Heart left ventricle (tissue), 16 donors: ENCODE measurements around the gene COL4A4. TPM values are rescaled to one million over a fixed set of nuclear protein-coding genes. Genes with fewer than 3 reads are reported as not detected.

ENCODE experiments used
- ATAC-seq, 4 donors: fragments of 200-7000 bp; cut with Tn5 transposase; one replicate each; pipeline ENCODE4 v1.9.1; 2020 to 2022; ENCODE audit warnings: moderate library complexity in 4 of 4, mild to moderate bottlenecking in 3 of 4, moderate number of reproducible peaks in 1 of 4
- DNase-seq, 5 donors: peaks; one replicate each; pipeline ENCODE4 v3.0.0-alpha.2; 2020
- H3K27ac ChIP-seq, 12 donors: fragments of 200-600 bp; sonication (generic) in 4 of 12; one replicate each; pipeline versions ENCODE4 v1.5.0 to v1.8.0; 2016 to 2022; ENCODE audit warnings: mild to moderate bottlenecking in 2 of 12
- H3K27me3 ChIP-seq, 9 donors: fragments of 200-600 bp; sonication (generic) in 2 of 9; one replicate each; pipeline versions ENCODE4 v1.5.1 to v1.8.0; 2016 to 2022; ENCODE audit warnings: mild to moderate bottlenecking in 3 of 9
- H3K36me3 ChIP-seq, 9 donors: fragments of 200-600 bp; sonication (generic) in 2 of 9; one replicate each; pipeline versions ENCODE4 v1.5.0 to v1.8.0; 2018 to 2022; ENCODE audit warnings: mild to moderate bottlenecking in 2 of 9
- H3K4me1 ChIP-seq, 12 donors: fragments of 200-600 bp; sonication (generic) in 4 of 12; one replicate each; pipeline versions ENCODE4 v1.5.0 to v1.8.0; 2016 to 2022; ENCODE audit warnings: mild to moderate bottlenecking in 3 of 12
- H3K4me3 ChIP-seq, 12 donors: fragments of 200-600 bp; sonication (generic) in 4 of 12; one replicate each; pipeline versions ENCODE4 v1.5.0 to v1.8.0; 2017 to 2022; ENCODE audit warnings: mild to moderate bottlenecking in 9 of 12, moderate library complexity in 4 of 12
- H3K9me3 ChIP-seq, 12 donors: fragments of 200-600 bp; sonication (generic) in 4 of 12; one replicate each; pipeline versions ENCODE4 v1.5.0 to v1.8.0; 2016 to 2022; ENCODE audit warnings: mild to moderate bottlenecking in 1 of 12
- POLR2A ChIP-seq, 2 donors: fragments of 450-650 bp; IDR thresholded peaks; one replicate each; pipeline ENCODE4 v1.6.1; 2017; ENCODE audit warnings: antibody characterized with exemption in 2 of 2, mild to moderate bottlenecking in 2 of 2, moderate library complexity in 2 of 2
- WGBS, 4 donors: extraction: QIAGEN DNeasy Blood & Tissue Kit in 2 of 4; methylation state at CpG; one replicate each; pipeline versions ENCODE4 v1.1.5 to v1.1.7; 2013 to 2018; 5-methylcytosine and 5-hydroxymethylcytosine counted together
- intact Hi-C, 10 donors: fragments of 100-400 bp; cut with DNase I; formaldehyde crosslinking; loops; one replicate each; pipeline versions ENCODE4 v1.11.1 to v1.14.2; 2022
- polyA plus RNA-seq, 2 donors: library from polyadenylated mRNA; stranded (reverse); fragments of 200-250 nt; gene quantifications; one replicate each; pipeline ENCODE4 v1.2.3, GENCODE V29; 2013
- total RNA-seq, 9 donors: library from RNA; depleted of rRNA in 2 of 9; stranded (reverse); fragments of >200 nt in 2 of 9; fragmentation: NEBNext Ultra II Directional in 3 of 9; extraction: Animal tissue kit (Norgen Biotek cat#: 25700) in 3 of 9; gene quantifications; one replicate each; pipeline versions ENCODE4 v1.1.0 to v1.2.4, GENCODE V29; 2016 to 2023
- TF ChIP-seq, protein P1 (sequence below), 12 donors: fragments of 200-600 bp; sonication (generic) in 4 of 12; IDR thresholded peaks; one replicate each; pipeline versions ENCODE4 v1.5.0 to v1.8.0; 2018 to 2022; ENCODE audit warnings: antibody characterized with exemption in 12 of 12, mild to moderate bottlenecking in 5 of 12
- donor health status: ischemic (EF 13 %, LVEDD 7.1; RV severe dilation, severe dysfunction).
- donor health status: healthy with polysubstance abuse.
- donor health status: DM: no; HTN: yes; CAD: no.
- donor health status: DM: no; HTN: no; CAD: no.
- donor health status: ischemic (EF 25% LVEDD 6.9; RV normal size, moderate dysfunction).
- donor health status: ischemic (EF 25% LVEDD 5.7; RV mildly dilated, moderate dysfunction).
- donor health status: healthy.
- donor health status: DM: yes; HTN: yes; CAD: no.
- donor health status: ischemic (EF 35%, LVEDD 5.7; RV mildly dilated, moderate dysfunction).
- donor health status: nonischemic (EF 11% LVEDD 7.7; RV severe dilation, severe dysfunction).
- donor health status: DM: yes; HTN: yes; CAD: no.
- donor health status: PGD.
- donor health status: ischemic (EF 29% LVEDD 5.4; RV normal size, mild dysfunction).
- donor health status: nonischemic (EF 23%, LVEDD 6.1; RV moderate dilation, normal function).

Gene COL4A4
- total and polyA plus RNA-seq, 11 donors = 1.0 to 9.9 (median 3.4) TPM

DNA sequence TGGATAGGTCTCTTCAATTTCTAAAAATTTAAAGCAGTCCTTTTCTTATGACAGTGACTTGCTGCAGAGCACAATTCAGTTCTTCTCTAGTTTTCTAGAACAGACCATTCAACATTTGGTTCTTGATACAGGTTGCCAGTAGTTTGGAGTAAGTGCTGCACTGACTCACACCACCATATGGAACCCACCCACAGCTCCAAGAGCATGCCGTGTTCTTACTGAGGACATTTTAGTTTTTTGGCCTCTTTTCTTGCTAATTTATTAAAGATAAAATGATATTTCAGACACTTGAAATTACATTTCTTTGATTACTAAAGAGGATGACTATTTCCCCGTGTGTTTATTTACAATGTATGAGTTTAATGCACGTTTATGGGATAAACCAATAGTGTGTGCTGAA, 120.0 kb downstream of the COL4A4 start:
- no peak overlapping the region for H3K4me3 ChIP-seq
- H3K27me3 ChIP-seq = no peaks in the 10 kb centered on the region
- H3K27ac ChIP-seq = no peak overlapping the region
- ATAC-seq (no peak), DNase-seq (no peak)
- WGBS, 4 donors = 83 to 91% (median 85%) methylated on average over 3 of the region's 3 CpGs
- H3K36me3 ChIP-seq = peaks cover 0 to 61% (median 6%) of the 10 kb centered on the region in 9 donors
- intact Hi-C loops = no loop called here
- H3K4me1 ChIP-seq = no peaks in the 10 kb centered on the region
- TF ChIP-seq, protein P1, sequence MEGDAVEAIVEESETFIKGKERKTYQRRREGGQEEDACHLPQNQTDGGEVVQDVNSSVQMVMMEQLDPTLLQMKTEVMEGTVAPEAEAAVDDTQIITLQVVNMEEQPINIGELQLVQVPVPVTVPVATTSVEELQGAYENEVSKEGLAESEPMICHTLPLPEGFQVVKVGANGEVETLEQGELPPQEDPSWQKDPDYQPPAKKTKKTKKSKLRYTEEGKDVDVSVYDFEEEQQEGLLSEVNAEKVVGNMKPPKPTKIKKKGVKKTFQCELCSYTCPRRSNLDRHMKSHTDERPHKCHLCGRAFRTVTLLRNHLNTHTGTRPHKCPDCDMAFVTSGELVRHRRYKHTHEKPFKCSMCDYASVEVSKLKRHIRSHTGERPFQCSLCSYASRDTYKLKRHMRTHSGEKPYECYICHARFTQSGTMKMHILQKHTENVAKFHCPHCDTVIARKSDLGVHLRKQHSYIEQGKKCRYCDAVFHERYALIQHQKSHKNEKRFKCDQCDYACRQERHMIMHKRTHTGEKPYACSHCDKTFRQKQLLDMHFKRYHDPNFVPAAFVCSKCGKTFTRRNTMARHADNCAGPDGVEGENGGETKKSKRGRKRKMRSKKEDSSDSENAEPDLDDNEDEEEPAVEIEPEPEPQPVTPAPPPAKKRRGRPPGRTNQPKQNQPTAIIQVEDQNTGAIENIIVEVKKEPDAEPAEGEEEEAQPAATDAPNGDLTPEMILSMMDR (IDR thresholded peaks at IDR 0.05) = no peak
- TF ChIP-seq POLR2A (IDR thresholded peaks at IDR 0.05) = no peak
- peaks cover 0 to 2% (median 0%) of the 10 kb centered on the region in 12 donors for H3K9me3 ChIP-seq

DNA sequence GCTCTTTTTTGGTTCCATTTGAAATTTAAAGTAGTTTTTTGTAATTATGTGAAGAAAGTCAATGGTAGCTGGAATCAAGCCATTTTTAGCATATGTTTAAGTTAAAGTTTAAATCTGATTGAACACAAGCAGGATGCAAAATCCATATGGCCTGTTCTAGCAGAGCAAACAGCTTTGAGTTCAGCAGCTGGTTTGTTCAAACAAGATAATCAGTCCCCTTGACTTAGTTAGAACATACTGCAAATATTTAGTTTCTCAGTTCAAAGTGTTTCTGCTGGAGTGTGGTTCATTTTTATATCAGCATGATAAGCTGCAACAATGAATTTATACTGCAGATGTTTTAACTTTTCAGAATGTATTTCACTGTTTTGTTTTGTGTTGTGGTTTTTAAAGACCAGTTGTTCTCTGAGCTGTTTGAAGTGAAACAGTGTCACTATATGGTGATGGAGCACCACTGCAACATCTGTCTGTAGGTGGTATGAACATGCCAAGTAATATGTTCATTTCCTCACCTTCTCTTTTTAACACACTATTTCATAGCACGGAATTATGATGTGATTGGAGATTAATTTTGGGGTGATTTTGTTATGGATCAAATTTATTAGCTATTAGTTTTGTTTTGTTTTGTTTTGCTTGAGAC, 125.3 kb downstream of the COL4A4 start:
- no peaks in the 10 kb centered on the region for H3K27me3 ChIP-seq
- no peak for ATAC-seq
- H3K4me1 ChIP-seq = no peaks in the 10 kb centered on the region
- intact Hi-C loops = no loop called here
- peaks cover 0 to 42% (median 6%) of the 10 kb centered on the region in 9 donors for H3K36me3 ChIP-seq
- TF ChIP-seq, protein P1 (IDR thresholded peaks at IDR 0.05) = no peak
- no peak for TF ChIP-seq POLR2A (IDR thresholded peaks at IDR 0.05)
- no peak overlapping the region for H3K4me3 ChIP-seq
- no peak overlapping the region for H3K27ac ChIP-seq
- no peak for DNase-seq
- no peaks in the 10 kb centered on the region for H3K9me3 ChIP-seq
- WGBS, 4 donors = 69 to 84% (median 76%) methylated on average over 1 of the region's 1 CpG

DNA sequence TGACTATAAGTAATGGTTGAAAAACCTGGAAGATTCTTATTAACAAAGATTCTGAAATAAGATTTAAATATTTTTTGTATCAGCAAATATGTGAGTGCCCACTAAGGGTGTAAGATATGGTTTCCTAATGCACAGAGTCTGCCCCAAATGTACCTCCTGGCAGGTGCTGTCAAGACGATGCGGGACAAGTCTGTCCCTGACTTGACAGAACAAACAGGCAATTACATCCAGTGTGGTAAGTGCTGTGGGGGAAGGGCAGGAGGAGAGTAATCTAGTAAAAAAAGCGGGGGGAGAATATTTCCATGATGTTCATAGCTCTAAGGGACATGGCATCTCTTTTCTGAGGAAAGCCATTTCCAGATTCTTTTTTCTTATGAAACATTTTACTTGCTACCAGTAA, 127.5 kb downstream of the COL4A4 start:
- WGBS, 4 donors = 71 to 88% (median 85%) methylated on average over 3 of the region's 3 CpGs
- TF ChIP-seq, protein P1 (IDR thresholded peaks at IDR 0.05) = no peak
- no peak for TF ChIP-seq POLR2A (IDR thresholded peaks at IDR 0.05)
- Histone ChIP-seq H3K4me1 (no peaks in the 10 kb centered on the region), H3K4me3 (no peak overlapping the region), H3K9me3 (no peaks in the 10 kb centered on the region), H3K27ac (no peak overlapping the region), H3K36me3 (peaks cover 0 to 33% (median 0%) of the 10 kb centered on the region in 9 donors), H3K27me3 (no peaks in the 10 kb centered on the region)
- intact Hi-C loops = no loop called here
- ATAC-seq (no peak), DNase-seq (no peak)

DNA sequence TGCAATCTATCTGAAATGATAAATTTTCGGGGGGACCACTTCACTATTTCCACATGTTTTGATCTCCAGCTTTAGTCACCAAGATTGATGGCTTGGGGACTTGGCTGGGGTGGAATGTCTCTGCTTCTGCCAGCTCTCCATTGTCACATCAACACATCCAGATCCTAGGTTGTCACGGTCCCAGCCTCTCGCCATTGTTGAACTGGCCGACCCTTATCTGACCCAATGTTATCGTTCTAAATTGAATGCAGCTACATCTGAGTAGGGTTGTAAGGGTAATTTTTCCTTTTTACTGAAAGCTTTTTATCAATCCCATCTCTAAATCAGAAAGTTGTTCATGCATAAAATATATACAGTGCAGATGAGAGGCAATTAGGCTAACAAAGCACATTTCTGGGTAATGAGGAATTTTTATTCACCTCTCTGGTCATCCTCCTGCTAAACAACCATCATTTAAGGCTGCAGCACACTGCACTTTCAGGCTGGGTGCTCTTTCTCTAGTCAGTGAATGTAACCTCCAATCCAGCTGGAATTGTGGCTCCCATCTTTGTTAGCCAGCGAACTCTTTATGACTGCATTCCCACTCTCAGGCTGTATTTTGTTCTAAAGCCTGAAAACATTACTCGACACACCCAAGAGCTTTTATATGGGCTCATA, 128.2 kb downstream of the COL4A4 start:
- intact Hi-C loops = no loop called here
- H3K4me1 ChIP-seq = no peaks in the 10 kb centered on the region
- H3K27me3 ChIP-seq = no peaks in the 10 kb centered on the region
- H3K27ac ChIP-seq = no peak overlapping the region
- H3K36me3 ChIP-seq = peaks cover 0 to 32% (median 0%) of the 10 kb centered on the region in 9 donors
- TF ChIP-seq, protein P1 (IDR thresholded peaks at IDR 0.05) = no peak
- TF ChIP-seq POLR2A (IDR thresholded peaks at IDR 0.05) = no peak
- H3K4me3 ChIP-seq = no peak overlapping the region
- 33 to 38% (median 35%) methylated on average over 7 of the region's 7 CpGs for WGBS, 4 donors
- ATAC-seq (no peak), DNase-seq (no peak)
- H3K9me3 ChIP-seq = no peaks in the 10 kb centered on the region
